PC-9 (cell line): ENCODE results near the gene TMEM250.

Experiments
- CTCF ChIP-seq: fragments of 200-600 bp; sonication (generic); conservative IDR thresholded peaks from 2 replicates; pipeline ENCODE4 v1.6.1; 2017; ENCODE audit warnings: mixed run types, antibody characterized with exemption, mild to moderate bottlenecking, moderate library complexity
- EZH2 ChIP-seq: fragments of 200-600 bp; sonication (generic); IDR thresholded peaks from 2 replicates; pipeline ENCODE4 v1.8.0; 2017; ENCODE audit warnings: antibody characterized with exemption, low read depth

GRCh38 chr9:136098210-136098609 lies 20.5 kb downstream of the TMEM250 start:
- TF ChIP-seq CTCF (no peak), EZH2 (no peak)
